DOHH2 (cell line): ENCODE results near the gene KPNB1.

Experiments
- H3F3A ChIP-seq: fragments of 200-600 bp; sonication (generic), shearing (Covaris generic); 2 replicates; pipeline ENCODE4 v1.6.0; 2016; ENCODE audit warnings: antibody characterized with exemption, mild to moderate bottlenecking; ENCODE audit not compliant: control insufficient read depth, insufficient read depth
- H3K27ac ChIP-seq: fragments of 200-600 bp; sonication (generic); 2 replicates; pipeline ENCODE4 v1.5.1; 2014; ENCODE audit warnings: low read depth, mild to moderate bottlenecking, low read length, moderate library complexity
- H3K27me3 ChIP-seq: fragments of 200-600 bp; sonication (generic); 2 replicates; pipeline ENCODE4 v1.6.1; 2014; ENCODE audit warnings: mild to moderate bottlenecking, low read length, mixed read lengths; ENCODE audit not compliant: control insufficient read depth
- H3K36me3 ChIP-seq: fragments of 200-600 bp; sonication (generic); 2 replicates; pipeline ENCODE4 v1.6.1; 2014; ENCODE audit warnings: mild to moderate bottlenecking, low read length, moderate library complexity, mixed read lengths; ENCODE audit not compliant: control insufficient read depth
- H3K4me1 ChIP-seq: fragments of 200-600 bp; sonication (generic); 2 replicates; pipeline ENCODE4 v1.6.1; 2014; ENCODE audit warnings: mild to moderate bottlenecking, low read length, mixed read lengths; ENCODE audit not compliant: control insufficient read depth
- H3K4me2 ChIP-seq: fragments of 200-600 bp; sonication (generic); 2 replicates; pipeline ENCODE4 v1.6.0; 2014; ENCODE audit warnings: mild to moderate bottlenecking, low read length, moderate library complexity
- H3K4me3 ChIP-seq: fragments of 200-600 bp; sonication (generic); 2 replicates; pipeline ENCODE4 v1.5.1; 2014; ENCODE audit warnings: mild to moderate bottlenecking, low read length, mixed read lengths
- H3K79me2 ChIP-seq: fragments of 200-600 bp; sonication (generic); 2 replicates; pipeline ENCODE4 v1.6.1; 2014; ENCODE audit warnings: mild to moderate bottlenecking, low read length, mixed read lengths; ENCODE audit not compliant: control insufficient read depth
- H3K9me2 ChIP-seq: fragments of 200-600 bp; sonication (generic); replicated peaks from 2 replicates; pipeline ENCODE4 v1.6.1; 2014; ENCODE audit warnings: mild to moderate bottlenecking, low read length, mixed read lengths; ENCODE audit not compliant: control insufficient read depth
- H3K9me3 ChIP-seq: fragments of 200-600 bp; sonication (generic); 2 replicates; pipeline ENCODE4 v1.6.1; 2014; ENCODE audit warnings: antibody characterized with exemption, low read length, mixed read lengths; ENCODE audit not compliant: control insufficient read depth, insufficient read depth
- H4K20me1 ChIP-seq: fragments of 200-600 bp; sonication (generic); 2 replicates; pipeline ENCODE4 v1.6.0; 2014; ENCODE audit warnings: low read depth, mild to moderate bottlenecking, antibody characterized with exemption, low read length, moderate library complexity; ENCODE audit not compliant: control insufficient read depth, insufficient read depth
- EZH2phosphoT487 ChIP-seq: fragments of 200-600 bp; sonication (generic); IDR thresholded peaks from 2 replicates; pipeline ENCODE4 v1.6.1; 2017; ENCODE audit warnings: borderline replicate concordance, mild to moderate bottlenecking, antibody characterized with exemption, low read length, moderate library complexity, mixed read lengths
- TF ChIP-seq, protein P1 (sequence below): fragments of 200-600 bp; sonication (generic); IDR thresholded peaks from one replicate; pipeline ENCODE4 v1.5.1; 2014; ENCODE audit warnings: antibody characterized with exemption, mild to moderate bottlenecking, low read depth, low read length; ENCODE audit not compliant: poor library complexity, severe bottlenecking

The KPNB1 gene

DNA sequence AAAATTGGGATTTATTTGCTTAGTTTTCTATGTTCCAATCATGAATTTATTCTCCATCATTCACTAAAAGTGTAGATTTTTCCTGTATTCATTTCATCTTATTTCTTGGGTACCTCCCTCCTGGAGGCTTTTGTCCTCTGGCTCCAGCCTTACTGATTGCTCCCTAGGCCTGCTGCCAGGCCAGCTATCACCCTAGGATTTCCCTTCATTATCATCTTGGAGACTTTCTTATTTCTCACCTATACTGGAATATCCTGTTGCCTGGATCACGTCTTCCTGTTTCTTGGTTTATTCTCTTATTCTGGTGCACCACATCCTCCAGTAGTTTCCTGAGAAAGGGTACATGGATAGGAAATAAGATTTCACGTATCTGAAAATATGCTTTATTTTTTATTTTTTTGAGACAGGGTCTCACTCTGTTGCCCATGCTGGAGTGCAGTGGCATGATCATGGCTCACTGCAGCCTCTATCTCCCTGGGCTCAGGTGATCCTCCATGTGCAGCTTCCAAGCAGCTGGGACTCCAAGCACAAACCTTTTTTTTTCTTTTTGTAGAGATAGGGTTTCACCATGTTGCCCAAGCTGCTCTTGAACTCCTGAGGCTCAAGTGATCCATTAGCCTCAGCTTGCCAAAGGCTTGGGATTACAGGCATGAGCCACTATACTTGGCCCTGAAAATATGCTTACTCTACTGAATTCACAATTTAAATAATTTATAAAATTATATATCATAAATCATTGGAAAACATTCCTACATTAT, 13.3 kb upstream of the KPNB1 start:
- no peaks in the 10 kb centered on the region for H3K36me3 ChIP-seq
- no peak overlapping the region for H3K4me2 ChIP-seq
- H3K4me3 ChIP-seq = no peak overlapping the region
- TF ChIP-seq, protein P1, sequence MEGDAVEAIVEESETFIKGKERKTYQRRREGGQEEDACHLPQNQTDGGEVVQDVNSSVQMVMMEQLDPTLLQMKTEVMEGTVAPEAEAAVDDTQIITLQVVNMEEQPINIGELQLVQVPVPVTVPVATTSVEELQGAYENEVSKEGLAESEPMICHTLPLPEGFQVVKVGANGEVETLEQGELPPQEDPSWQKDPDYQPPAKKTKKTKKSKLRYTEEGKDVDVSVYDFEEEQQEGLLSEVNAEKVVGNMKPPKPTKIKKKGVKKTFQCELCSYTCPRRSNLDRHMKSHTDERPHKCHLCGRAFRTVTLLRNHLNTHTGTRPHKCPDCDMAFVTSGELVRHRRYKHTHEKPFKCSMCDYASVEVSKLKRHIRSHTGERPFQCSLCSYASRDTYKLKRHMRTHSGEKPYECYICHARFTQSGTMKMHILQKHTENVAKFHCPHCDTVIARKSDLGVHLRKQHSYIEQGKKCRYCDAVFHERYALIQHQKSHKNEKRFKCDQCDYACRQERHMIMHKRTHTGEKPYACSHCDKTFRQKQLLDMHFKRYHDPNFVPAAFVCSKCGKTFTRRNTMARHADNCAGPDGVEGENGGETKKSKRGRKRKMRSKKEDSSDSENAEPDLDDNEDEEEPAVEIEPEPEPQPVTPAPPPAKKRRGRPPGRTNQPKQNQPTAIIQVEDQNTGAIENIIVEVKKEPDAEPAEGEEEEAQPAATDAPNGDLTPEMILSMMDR = no peak
- TF ChIP-seq EZH2phosphoT487 = no peak
- no peaks in the 10 kb centered on the region for H3K79me2 ChIP-seq
- H3K27me3 ChIP-seq = no peaks in the 10 kb centered on the region
- peaks cover 5% of the 10 kb centered on the region for H3K4me1 ChIP-seq
- H3K9me2 ChIP-seq = no peaks in the 10 kb centered on the region
- no peaks in the 10 kb centered on the region for H4K20me1 ChIP-seq
- no peak overlapping the region for H3K27ac ChIP-seq
- H3K9me3 ChIP-seq = no peaks in the 10 kb centered on the region
- peaks cover 4% of the 10 kb centered on the region; the same call in 1 of the 2 replicates for H3F3A ChIP-seq

DNA sequence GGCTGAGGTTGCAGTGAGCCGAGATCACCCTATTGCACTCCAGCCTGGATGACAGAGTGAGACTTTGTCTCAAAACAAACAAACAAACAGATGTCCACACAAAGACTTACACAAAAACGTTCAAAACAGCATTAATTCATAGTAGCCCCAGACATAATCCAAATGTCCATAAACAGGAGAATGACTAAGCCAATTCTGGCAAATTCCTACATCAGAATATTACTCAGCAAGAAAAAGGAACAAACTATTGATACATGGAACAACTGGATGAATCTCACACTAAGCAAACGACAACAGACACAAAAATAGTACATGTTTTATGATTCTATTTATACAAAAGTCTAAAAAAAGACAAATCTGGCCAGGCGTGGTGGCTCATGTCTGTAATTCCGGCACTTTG, 10.8 kb upstream of the KPNB1 start:
- Histone ChIP-seq H3K9me3 (no peaks in the 10 kb centered on the region), H3K4me2 (no peak overlapping the region), H3K9me2 (no peaks in the 10 kb centered on the region), H3K4me3 (no peak overlapping the region), H3K27me3 (no peaks in the 10 kb centered on the region), H3F3A (peaks cover 4% of the 10 kb centered on the region; the same call in 1 of the 2 replicates), H3K79me2 (no peaks in the 10 kb centered on the region), H3K4me1 (peaks cover 17% of the 10 kb centered on the region), H3K36me3 (no peaks in the 10 kb centered on the region), H3K27ac (no peak overlapping the region), H4K20me1 (no peaks in the 10 kb centered on the region)
- TF ChIP-seq EZH2phosphoT487 = no peak
- TF ChIP-seq, protein P1 = no peak

DNA sequence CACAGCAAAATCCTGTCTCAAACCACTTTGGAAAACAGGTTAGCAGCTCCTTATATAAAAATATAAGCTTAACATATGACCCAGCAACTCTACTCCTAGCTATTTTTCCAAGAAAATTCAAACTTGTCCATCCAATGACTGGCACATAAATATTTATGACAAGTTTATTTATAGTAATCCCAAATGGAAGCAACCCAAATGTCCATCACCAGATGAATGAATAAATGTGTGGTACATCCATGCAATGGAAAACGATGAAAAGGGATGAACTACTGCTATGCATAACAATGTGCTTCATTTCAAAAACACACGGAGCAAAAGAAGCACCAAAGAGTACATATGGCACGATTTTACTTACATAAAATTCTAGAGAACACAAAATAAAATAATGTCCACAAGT, 9.6 kb upstream of the KPNB1 start:
- Histone ChIP-seq H3K4me1 (peaks cover 17% of the 10 kb centered on the region), H4K20me1 (no peaks in the 10 kb centered on the region), H3K4me2 (no peak overlapping the region), H3K36me3 (no peaks in the 10 kb centered on the region), H3K27me3 (no peaks in the 10 kb centered on the region), H3K4me3 (no peak overlapping the region), H3K9me2 (no peaks in the 10 kb centered on the region), H3K27ac (no peak overlapping the region), H3F3A (peaks cover 4% of the 10 kb centered on the region; the same call in 1 of the 2 replicates), H3K79me2 (no peaks in the 10 kb centered on the region), H3K9me3 (no peaks in the 10 kb centered on the region)
- no peak for TF ChIP-seq EZH2phosphoT487
- TF ChIP-seq, protein P1 = no peak
